HG03135 (cell line): ENCODE data around the gene GCAT.
A peak's percentile ranks its signal among the peaks of the same experiment; 100 is the strongest.

Experiments
- ATAC-seq: cut with Tn5 transposase; IDR thresholded peaks from one replicate; pipeline ENCODE4 v1.9.1; 2021; ENCODE audit warnings: mild to moderate bottlenecking, moderate library complexity; ENCODE audit not compliant: unreplicated experiment

GCAT gene

DNA sequence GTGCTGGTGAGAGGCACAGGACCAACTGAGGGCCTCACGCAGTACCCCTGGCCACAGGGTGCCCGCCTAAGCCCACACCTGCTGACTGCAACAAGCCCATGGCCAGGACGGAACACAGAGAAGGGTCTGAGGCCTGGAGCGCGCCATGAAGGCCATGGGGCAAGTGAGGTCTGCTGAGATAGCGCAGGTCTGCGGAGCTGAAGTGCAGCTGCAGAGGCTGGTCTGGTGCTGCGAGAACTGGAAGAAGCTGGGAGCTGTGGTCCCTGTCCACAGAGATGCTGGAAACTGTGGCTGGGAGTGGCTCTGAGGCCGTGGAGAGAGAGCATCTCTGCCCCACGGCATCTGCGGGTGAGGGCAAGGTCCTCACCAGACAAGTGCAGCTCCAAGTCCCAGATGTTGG lies 23.7 kb downstream of the GCAT start:
- ATAC-seq: no peak

DNA sequence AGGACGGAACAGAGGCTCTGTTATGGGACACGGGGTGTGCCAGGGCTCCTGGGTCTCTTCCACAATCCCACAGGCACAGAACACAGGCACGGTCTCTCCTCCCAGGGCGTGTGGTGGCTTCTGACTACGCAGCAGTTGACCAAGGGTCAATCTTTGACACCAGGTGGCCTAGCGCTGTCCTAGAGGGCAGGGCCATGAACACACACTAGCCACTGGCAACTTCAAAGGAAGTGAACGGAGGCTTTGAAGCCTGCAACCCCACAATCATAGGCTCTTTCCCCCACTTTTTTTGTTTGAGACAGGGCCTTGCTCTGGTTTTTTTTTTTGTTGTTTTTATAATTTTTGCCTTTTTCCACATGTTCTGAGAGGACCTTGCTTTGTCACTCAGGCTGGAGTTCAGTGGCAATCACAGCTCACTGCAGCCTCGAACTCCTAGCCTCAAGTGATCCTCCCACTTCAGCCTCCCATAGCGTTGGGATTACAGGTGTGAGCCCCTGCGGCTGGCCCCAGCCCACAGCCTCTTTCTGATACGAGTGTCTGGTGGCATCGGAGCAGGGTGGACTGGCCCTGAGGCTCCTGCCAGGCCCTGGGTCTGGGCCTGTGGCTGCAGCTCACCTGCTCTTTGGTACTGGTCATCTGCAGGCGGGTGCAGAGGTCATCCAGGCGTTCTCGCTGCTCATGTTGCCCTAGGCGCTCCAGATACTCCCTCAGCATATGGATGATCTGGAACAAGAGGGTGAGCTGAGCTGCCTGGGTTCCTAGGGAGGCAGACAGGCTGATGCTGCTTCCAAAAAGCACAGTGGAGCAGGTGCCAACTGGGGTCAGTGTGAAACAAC lies 24.5 kb downstream of the GCAT start:
- no peak for ATAC-seq

DNA sequence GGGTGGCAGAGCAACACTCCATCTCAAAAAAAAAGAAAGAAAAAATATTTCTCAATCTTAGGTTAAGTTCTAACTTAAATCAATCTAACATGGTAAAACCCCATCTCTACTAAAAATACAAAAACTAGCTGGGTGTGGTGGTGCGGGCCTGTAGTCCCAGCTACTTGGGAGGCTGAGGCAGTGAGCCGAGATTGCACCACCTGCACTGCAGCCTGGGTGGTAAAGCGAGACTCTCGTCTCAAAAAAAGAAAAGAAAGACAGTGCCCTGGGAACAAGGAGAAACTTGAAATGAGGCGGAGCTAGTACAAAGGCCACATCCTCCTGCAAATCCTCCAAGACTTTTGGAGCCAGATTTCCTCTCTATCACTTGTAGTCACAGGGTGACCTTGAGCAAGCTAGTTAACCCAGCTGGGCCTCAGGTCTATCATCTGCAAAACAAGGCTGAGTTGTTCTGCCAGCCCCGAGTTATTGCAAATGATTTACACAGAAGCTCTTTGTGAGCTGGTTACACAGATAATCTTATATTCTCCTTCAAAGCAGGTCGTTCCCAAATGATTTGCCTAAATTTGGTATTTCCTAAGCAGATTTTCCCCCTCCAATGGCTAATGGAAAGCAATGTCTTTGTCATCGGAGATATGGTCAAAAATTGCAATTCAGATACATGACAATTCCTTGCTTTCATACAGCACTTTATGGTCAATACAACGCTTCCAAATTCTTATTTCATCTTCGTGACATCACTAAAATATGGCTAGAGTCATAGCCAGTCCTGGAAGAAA lies 34.5 kb downstream of the GCAT start:
- no peak for ATAC-seq

DNA sequence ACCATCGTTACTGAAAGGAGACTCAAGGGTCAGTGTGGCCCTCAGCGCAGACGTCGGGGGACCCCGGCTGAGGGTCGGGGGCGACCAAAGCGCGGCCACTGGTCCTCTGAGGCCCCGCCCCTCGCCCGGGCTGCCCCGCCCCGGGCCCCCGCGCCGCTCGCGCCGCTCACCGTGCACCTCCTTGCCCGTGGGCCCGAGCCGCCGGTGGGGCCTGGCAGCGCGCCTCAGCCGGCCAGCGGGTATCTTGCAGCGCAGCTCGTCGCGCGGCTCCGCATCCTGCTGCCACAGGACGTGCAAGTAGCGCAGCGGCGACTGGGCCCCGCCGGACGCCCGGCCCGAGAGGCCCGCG lies 36.0 kb downstream of the GCAT start:
- ATAC-seq: peak; percentile 43

DNA sequence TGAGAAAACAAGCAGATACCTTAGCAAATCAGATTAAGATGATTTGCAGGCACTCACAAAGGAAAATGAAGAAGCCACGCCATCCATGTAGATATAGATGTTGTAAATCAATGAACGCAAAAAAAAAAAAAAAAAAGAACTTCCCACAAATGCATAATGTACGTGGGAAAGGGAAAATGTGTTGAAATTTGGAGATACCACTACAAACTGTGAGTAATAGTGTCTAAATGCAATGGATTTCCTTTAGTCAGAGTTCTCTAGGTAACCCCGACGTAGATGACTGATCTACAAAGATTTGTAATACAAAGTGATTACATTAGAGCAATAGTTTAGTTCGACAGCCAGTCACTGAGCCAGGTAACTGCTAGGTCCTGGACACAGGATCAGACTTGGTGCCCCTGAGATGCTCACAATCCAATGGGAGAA lies 37.2 kb downstream of the GCAT start:
- no peak for ATAC-seq

DNA sequence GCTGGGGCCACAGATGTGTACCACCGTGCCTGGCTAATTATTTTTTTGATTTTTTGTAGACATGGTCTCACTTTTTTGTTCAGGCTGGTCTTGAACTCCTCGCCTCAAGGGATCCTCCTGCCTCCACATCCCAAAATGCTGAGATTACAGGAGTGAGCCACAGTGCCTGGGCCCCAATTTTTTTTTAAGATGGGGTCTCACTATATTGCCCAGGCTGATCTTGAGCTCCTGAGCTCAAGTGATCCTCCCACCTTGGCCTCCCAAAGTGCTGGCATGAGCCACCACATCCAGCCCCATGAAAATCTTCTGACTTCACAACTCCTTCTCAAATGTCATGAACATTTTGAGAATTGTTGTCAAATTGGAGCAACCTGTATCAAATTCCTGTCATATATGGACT lies 38.7 kb downstream of the GCAT start:
- no peak for ATAC-seq

DNA sequence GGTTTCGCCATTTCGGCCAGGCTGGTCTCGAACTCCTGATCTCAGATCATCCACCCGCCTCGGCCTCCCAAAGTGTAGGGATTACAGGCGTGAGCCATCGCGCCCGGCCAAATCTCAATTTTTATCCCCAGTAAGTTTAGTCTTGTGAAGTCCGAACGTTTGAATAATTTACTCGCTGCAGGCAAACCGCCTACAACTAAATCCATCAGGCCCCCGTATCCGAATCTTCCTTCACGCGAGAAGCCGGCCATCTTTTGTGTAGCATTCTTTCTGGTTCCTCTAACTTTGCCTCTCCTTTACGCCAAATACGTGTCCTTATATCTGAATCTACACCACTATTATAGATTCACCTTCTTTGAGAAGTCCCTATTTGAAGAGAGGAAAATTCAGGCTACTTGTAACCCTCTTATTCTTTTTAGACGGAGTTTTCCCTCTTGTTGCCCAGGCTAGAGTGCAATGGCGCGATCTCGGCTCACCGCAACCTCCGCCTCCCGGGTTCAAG lies 40.9 kb downstream of the GCAT start:
- ATAC-seq: no peak

DNA sequence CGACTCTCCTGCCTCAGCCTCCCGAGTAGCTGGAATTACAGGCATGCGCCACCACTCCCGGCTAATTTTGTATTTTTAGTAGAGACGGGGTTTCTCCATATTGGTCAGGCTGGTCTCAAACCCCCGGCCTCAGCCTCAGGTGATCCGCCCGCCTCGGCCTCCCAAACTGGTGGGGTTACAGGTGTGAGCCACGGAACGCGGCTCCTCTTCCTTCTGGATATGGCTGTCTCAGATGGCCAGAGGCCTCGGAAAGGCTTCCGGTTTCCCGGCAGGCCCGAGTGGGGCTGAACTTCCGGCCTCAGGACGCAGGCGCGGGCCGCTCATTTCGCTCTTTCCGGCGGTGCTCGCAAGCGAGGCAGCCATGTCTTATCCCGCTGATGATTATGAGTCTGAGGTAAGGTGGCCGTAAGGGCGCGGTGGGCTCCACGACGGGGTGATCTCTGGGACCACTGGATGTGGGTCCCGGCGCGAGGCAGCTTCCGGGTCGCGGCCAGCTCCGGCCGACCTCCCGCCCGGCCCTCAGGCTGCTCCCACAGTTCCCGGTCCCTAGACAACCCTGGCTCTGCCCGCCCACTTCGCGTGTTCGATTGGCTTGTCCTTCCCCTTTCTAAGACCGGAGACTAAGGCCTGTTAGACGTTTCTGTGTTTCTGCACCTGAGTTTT lies 41.5 kb downstream of the GCAT start, which contains the start of gene EIF3L:
Gene EIF3L, plus strand, starts transcription at position 331 of the 663 bp plus-strand sequence. Its CDS starts 31 bp downstream, at position 362.
- ATAC-seq: peak; percentile 62

DNA sequence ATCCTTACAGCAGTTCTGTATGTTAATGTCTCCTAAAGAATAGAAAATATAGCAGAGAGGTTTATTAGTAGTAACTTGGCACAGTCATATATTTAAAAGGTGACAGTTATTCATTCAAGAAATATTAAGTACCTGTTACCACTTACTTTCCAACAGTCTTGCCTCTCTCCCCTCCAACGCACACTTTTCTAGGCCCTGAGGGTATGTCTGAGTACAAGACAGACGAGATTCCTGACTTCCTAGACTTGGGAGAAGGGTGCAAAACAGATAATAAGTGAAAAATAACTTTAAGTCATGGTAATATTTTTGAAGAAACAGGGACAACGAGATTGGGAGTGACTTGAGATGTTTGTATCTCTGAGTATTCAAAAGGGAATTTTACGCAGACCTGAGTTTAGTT lies 43.1 kb downstream of the GCAT start:
- no peak for ATAC-seq

DNA sequence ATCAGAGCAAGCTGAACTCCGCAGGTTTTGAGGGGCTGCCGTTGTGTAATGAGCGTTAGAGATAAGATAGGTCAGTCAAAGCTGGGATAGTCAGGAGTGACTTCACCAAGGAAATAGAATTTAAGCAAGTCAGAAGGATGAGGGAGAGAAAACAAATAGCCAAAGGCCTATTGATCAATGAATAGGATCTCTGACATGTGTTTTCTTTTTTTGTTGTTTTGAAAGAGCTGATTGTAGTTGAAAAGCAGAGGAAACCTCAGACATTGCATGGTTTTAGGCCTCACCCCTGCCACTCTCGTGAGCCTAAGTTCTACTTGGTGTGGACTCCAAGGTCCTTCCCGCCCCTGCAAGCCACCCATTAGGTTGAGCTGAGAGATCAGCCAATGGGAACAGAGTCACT lies 44.7 kb downstream of the GCAT start:
- ATAC-seq: no peak

DNA sequence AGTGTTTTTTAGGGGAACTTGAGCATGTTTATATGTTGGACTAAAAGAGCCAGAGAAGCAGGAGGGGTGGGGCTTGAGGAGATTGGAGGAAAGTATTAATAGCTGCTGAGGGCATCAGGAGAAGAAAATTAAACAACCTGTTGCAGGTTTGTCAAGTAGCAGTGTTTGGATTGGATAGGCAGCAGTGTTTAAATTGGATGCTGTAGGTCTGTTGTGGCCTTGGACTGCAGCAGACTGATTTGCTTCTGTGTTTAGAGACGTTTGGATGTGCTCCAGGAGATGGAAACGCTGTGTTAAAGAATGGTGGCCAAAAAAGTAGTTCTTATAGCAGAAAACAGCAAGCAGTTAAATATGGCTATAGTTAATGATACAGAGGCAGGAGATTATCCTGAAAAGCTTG lies 47.2 kb downstream of the GCAT start:
- no peak for ATAC-seq

DNA sequence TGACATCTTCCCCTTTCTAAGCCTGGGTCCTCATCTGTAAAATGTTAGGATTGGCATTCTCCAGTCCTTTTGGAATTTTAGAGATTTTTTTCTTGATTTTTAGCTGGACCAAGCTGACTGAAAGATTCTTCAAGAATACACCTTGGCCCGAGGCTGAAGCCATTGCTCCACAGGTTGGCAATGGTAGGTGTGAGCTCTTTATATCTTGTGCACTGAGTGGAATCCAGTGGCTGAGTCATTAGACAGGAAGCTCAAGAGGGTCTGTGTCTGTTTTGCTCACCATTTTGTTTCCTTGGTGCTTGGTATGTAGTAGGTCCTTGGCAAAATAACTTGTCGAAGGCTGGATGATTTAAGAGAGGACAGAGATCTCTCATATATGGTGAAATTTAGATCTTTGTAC lies 47.7 kb downstream of the GCAT start:
- no peak for ATAC-seq

DNA sequence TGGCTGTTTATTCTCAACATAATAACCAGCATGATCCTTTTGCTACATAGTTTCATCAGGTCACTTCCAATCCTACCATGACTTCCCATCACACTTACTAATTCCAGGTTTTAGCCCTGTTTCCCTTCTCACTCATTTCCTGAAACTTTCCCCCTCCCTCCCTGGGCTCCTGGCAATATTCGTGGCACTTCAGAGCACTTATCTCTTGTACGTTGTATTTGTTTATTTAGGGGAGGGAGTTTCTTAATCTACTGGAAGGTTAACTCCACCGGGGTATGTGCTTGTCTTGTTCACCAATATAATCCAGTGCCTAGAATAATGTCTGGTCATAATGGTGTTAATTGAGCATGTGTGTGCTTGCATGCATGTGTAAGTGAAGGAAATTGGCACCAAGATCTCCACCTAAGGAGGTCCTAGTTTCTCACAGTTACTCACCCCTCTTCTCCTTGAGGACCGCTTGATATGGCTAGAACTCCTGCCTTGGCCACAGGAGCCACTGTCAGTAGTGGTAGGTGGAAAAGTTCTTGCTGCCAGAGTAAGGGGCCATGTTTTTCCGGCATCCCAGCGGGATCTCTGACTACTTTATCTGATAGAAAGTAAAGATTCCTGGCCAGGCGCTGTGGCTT lies 53.2 kb downstream of the GCAT start:
- no peak for ATAC-seq

DNA sequence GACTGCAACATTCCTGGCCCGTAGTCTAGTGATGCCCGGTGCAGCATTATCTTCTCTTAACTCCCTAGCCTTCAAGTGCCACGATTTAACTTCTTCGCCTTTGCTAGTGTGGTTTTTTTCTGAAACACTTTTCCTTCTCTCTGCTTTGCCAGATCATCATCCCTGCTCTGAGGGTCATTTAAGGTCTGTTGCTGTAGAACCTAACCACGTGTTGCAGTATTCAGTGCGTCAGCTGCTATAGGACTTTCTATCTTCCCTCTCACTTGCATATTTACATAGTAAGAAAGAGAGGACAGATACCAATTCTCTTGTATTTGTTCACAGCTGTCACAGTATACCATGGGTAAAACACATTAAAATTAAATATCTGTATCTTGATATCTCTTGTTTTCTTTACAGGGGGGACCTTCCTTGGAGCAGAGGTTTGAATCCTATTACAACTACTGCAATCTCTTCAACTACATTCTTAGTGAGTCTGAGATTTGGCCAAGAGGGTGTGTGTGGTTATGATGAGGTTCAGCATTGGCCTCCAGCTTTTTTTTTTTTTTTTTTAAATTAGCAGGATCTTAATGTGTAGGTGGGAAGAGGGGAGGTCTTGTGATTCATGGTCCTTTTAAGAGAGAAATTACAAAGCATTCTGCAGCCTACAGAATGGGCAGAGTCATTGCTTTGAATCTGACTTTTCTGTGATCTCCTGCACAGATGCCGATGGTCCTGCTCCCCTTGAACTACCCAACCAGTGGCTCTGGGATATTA lies 55.0 kb downstream of the GCAT start:
- ATAC-seq: no peak

DNA sequence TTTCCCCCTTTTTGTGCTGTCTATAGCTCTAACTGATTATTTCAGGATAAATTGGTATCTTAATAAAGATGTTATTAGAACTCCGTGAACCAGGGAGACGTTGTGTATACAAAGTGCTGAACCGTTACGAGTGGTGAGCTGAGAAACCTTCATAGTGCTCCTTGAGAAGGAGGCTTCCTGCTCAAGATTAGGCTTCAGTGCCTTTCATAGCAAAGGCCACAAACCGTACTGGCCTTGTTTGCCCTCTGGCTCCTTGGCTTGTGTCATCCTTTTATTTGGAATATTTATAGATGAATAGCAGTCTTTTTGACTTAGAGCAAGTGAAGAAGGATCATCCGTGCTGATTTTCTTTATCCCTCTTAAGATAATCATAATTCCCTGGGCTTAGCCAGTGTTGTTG lies 57.8 kb downstream of the GCAT start:
- no peak for ATAC-seq
